DMS 273 (cell line): Measurements from ENCODE around the gene TTC38.
A peak's percentile ranks its signal among the peaks of the same experiment; 100 is the strongest.

Experiments
- DNase-seq: peaks from one replicate; lab custom pipeline; 2025; ENCODE audit not compliant: unreplicated experiment; lab: John Stamatoyannopoulos, UW

The TTC38 gene

DNA sequence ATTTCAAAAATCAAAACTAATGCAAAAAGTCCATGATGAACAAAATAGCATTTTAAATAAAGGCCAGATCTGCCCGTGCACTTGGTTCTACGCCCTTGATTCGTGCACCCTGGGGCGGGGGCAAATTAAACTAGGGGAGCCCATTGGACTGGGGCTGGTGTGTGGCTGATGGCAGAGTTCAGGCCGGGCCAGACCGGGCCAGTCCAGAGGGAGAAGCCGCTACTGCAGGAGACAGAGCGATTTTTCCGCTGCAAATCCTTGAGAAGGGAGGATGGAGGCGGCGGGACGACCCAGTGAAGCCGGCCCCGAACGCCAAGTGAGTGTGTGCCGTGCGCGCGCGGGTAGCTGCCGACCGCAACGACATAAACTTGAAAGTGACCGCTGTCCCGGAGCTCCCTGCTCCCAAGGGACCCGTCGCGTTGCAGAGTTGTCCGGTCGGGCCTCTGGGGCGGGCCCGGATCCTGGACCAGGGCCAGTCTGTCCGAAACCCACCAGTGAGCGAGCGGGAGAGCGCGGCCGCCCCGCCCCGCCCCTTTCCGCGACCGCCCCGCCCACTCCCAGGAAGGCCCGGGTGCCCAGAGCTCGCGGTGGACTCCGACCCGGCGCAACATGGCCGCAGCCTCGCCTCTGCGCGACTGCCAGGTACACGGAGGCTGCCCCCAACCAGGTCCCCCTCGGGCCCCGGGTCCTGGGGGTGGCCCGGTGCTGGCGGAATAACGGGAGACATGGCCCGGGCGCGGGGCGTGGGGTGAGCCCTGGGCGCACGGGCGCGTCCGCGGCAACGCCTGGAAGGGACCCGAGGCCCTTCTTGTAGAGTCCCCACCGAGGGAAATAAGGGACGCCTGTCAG lies at the start of gene TTC38:
TSS of gene TTC38 (plus strand) at position 578 of the 849 bp plus-strand sequence. CDS start at position 610, 32 bp downstream.
- DNase-seq, result peak; percentile 82

DNA sequence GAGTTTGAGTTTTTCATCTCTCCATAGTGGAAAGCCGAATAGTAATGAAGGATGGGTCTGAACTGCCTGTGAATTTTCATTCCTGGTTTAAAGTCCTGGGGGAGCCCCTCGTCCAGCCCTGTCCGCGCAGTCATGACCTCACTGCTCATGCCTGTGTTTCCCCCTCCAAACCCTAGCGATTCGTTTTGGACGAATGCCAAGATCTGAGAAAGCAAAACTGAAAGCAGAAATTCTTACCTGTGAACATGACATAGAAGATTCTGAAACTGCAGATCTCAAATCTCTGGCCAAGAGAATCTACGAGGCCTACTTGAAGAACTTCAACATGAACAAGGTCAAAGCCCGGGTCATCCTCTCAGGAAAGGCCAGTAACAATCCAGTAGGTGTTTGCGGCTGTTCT lies 48.2 kb upstream of the TTC38 start:
- DNase-seq, result no peak

DNA sequence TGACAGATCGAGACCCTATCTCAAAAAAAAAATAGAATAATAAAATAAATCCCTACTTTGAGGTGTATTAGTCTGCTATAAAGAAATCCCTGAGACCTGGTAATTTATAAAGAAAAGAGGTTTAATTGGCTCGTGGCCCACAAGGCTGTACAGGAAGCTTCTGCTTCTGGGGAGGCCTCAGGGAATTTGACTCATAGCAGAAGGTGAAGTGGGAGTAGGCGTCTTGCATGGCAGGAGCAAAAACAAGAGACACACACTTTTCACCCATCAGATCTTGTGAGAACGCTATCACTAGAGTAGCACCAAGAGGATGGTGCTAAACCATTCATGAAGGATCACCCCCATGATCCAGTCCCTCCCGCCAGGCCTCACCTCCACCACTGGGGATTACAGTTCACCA lies 46.9 kb upstream of the TTC38 start:
- no peak for DNase-seq

DNA sequence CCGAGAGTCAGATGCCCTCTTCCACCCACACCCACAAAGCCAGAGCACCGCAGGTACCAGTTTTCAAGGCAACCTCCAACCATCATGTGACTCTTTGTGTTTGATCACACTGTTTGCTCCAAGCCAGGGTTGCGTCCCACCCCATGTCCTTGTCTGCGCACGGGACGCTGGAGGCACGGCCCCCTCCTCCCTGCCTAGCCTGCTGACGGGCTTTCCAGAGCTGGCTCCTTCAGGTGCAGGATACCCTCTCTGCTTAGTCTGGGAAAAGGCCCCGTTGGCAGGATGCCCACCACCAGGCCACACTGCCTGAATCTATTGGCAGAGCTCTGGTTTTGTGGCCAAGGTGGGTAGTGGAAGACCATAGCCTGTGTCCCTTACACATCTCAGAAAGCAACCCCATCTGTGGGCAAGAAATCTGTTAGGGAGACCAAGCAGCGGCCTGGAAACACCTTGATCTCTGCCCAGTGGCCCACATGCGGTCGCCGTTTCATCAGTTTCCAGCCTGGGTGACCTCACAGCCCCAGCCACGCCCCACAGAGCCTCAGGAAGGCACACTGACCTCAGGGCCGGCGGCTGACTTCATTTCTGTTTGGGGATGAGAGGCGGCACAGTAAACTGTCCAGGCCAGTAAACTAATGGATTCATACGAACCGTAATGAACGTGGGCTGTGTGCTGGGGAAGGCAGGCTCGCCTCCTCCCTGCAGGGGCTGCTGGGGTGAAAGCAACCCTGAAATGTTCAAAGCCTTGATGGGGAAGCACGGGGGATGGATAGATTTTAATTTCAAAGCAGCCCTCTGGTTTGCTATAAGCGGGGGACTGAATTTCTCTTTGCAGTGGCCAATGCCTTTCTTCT lies 43.5 kb upstream of the TTC38 start:
- no peak for DNase-seq

DNA sequence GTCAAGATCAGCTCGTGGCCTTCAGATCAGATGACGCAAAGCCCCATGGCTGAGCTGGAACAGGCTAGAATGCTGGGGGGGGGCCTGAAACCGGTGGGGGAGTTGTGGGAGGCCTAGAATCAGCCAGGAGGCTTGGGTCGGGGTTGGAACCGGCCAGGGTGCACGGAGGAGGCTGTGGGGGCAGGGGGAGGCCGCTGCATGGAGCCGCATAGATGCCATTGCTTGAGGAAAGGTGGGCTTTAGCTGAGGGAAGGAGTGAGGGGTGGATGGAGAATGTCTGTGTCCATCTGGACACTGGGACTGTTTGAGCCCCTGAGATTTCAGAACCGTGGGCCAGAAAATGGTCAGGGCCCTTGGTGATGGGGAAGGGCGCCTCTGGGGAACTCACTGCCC lies 42.9 kb upstream of the TTC38 start:
- no peak for DNase-seq

DNA sequence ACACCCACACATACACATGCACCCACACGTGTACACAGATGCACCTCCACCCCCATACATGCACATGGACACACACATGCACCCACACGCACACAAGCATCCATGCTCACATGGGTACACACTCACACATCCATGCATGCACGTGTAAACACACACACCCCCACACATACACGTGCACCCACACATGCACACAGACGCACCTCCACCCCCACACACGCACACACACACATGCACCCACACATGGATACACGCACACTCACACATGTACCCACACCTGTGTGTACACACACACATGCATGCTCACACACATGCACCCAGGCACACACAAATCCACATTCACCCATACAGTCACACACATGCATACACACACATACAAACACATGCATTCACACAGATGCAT lies 42.2 kb upstream of the TTC38 start:
- DNase-seq, result no peak

DNA sequence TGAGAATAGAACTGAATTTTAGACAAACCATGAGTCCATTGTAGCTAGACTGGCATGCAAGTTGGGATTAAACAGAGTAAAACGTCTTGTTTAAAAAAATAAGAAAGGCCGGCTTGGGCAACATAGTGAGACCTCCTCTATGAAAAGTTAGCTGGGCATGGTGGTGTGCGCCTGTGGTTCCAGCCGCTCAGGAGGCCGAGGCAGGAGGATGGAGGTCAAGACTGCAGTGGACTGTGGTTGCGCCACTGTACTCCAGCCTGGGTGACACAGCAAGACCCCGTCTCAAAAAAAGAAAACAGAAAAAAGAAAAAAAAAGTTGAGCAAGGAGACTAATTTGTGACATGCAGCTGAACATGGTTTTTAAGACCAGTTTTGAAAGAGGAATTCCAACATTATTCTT lies 41.2 kb upstream of the TTC38 start:
- no peak for DNase-seq

DNA sequence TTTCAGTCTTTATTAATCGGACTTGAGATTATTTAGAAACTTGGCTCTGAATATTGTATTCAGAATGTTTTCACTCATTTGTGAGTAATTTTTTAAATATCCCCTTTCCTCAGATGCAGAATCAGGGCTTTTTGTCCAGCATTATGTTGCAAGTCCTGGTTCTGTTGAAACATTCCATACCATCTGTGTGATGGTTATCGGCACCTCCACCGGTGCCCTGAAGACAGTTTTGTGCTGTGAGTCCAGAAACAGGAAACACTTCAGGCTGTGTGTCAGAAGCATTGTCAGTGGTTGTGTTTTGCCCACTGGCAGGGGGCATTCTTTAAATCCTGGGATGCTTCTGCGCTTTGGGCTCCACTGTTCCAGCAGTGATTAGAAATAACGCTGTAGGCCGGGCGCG lies 38.1 kb upstream of the TTC38 start:
- DNase-seq, result no peak

DNA sequence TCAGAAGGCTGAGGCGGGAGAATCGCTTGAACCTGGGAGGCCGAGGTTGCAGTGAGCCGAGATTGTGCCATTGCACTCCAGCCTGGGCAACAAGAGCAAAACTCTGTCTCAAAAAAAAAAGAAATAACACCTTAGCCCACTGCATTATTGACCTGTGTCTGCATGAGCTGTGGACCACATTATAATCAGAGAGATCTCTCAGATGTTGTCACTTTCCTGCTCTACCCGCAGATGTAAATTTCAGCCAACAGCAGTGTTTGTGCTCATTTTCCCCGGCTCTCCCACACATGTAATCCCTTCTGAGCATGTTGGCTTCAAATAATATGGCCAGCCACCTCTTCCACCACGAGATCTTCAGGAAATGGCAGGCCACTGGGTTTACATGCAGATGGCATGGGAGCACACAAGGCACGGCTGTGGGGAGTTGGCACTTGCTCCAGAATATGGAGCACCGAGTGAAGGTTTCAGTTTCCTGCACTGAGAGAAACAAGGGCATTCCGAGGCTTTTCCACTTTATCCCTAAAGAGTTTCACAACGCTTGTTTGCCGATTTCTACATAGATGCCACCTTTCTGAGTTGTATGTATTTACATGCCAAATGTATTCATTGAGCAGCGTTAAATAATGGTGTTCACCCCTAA lies 37.4 kb upstream of the TTC38 start:
- DNase-seq, result no peak

DNA sequence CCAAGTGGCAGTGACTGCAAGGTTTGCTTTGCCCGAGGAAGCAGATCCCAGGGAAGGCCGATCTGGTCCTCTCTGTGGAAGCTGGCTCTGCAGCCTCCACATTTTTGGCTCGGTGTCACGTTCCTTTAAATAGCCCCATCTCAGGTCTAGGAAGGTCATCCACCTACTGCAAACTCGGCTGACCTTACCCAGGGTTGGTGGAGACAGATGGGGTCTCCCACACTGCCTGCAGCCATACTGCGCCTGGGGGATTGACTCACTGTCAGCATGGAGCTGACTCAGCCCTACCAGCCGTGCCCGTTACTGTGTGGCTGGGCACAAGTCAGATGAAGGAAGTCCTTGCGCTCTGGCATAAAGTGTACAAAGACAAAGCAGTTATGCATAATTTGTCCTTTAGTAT lies 34.6 kb upstream of the TTC38 start:
- DNase-seq, result peak; percentile 85

DNA sequence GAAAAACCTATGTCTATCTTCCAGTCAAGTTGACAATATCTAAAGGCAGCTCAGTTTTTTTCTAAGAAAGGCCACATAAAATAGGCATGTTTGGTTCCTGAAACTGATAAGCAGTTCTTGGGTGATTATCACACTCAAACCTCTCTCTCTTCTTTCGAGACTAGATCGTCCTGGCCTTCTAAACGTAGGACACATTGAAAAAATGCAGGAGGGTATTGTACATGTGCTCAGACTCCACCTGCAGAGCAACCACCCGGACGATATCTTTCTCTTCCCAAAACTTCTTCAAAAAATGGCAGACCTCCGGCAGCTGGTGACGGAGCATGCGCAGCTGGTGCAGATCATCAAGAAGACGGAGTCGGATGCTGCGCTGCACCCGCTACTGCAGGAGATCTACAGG lies 32.8 kb upstream of the TTC38 start:
- no peak for DNase-seq

DNA sequence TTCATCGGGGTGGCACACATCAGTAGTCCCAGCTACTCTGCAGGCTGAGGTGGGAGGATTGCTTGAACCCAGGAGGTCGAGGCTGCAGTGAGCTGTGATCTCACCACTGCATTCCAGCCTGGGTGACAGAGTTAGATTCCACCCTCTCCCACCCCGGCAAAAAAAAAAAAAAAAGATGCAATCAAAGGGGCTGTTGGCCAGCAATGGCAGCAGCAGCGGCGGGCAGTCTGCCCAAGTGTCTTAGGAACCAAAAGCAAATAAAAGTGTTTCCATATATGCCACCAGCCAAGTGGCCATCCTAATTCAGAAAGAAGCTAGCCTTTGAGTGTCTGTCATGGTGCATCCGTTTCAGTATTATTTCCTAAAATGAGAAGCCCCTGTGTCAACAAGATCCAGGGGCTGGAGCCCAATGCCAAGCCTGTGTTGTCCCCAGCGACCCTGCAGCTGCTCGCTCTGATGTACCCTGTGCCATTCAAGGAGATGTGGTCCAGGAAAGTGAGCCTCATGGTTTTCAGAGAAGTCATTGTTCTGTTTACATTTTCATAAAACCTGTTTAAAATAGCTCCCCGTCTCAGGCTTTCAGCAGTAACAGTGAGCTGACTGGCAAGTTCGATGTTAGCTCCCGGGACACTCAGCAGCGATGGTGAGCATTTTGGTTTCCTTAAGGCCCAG lies 30.2 kb upstream of the TTC38 start:
- DNase-seq, result no peak

DNA sequence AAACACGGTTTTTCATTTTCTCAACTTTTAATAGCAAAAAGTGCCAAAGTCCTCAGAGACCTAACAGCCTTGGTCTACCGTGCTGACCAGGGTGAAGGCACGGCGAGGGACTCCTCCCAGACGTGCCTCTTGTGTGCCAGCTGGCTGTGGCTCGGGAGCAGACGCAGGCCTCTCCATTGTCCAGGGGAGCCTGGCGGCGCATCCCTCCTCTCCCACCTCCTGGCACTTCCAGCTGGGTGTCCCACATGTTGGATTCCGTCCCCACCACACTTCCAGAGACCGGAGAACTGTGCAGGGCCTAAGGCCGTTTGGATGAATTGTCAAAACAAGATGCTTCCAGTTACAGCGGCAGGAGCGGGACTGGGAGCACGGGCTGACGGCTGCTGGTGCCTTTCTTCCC lies 29.3 kb upstream of the TTC38 start:
- peak; percentile 12 for DNase-seq

DNA sequence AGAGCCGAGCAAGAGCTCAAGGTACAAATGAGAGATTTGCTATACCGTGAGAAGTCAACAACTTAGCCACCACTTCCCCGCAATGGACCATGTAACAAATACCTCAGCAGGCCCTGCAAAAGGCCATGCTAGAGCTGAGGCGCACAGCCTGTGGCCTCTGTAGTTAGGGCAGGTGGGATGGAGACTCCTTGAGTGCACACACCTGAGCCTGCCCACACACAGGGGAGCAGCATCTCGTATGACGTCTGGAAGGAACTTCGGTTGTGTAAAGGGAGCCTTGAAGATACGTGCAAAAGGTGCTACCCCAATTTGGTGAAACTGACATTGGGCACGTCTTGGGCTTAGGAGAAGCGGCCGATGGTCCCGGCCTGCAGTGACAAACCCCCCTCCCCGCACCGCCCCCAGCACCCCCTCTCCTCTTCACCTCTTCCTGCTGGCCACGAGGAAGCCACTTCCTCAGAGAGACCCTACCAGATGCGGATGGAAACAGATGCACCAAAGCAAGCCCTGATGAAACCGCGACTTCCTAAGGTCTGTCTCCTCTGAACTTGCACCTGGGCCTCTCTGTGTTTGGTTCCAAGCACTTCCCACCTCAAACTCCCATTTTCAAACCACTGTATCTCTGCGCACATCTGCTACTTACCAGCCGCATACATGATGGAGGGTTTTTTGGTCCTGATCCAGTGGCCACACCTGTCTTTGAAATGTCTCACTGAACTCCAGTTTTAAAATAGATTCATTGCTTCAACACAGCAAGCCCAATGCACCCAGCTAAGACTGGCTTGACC lies 28.4 kb upstream of the TTC38 start:
- DNase-seq, result no peak

DNA sequence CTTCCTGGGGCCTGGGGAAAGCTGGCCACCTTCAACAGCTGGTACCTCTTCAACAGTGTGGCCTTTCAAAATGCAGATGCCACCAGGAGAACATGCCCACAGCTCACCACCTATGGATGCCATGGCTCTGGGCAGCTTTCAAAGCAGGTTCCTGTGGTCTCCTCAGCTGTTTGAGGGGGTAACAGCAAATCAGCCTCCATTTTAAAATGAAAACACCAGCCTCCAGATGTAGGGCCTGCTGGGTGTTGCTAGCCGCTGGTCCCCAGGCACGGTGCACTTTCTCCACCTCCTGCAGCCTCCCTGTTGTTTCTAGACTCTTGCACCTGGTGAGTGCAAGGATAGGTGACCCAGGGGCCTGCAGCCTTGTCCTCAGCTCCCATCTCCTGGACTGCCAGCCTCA lies 27.7 kb upstream of the TTC38 start:
- no peak for DNase-seq

DNA sequence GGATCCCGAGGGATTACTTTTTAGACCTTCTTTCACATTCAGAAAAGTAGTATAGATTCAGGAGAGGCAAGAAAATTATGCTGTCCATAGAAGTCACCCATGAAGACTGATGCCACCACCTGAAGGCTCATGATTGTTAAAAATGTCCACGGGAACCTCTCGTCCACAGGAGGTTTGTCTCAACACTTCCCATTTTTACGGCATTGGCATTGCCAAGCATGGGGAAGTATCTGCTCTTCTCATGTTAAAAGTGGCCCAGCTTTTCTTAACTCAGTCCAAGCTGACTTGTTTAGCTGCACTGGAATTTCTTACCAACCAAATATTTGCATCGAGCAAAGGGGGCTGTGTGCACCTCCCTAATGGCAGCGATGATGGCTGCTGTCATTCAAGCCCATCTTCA lies 27.3 kb upstream of the TTC38 start:
- no peak for DNase-seq

DNA sequence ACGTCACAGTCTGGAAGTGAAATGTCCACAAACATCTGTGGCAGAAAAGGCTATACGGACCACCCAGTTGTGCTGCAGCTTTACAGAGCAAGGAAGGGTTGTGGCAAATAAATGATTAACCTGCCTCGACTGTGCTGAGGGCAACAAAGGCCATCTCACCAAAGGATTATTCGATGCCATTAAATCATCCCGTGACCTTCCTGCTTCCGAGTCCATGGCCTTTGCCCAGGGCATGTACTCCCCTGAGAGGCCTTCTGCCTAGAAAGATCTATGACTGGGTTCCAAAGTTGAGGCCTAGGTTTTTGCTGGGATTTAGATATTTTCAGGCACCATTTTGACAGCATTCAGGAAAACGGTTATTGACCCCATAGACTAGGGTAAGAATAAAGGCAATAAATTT lies 26.9 kb upstream of the TTC38 start:
- DNase-seq, result no peak

DNA sequence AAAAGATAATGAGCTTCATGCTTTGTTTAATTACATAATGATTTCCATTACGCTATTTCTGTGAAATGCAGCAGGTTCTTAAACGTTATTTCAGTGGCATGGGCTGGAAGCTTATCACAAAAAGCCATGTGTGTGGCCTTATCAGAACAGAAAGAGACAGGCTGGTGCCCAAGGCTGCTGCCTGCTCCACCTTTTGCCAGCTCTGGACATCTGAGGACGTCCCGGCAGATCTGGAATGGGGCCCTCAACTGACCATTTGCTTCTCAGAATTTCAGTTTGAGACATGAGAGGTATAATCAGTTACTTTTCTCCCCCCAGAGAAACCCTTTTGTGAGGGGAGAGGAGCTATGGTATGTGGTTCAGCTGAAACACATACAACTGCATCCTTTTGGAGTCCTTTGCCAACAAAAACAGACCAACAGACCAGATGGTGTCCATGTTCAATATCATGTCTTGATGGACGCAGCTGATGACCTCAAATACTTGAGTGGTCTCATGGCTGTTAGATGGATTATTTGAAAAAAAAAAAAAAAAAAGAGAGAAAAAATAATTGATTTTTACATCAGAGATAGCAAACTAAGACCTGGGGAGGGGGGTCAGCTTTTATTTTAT lies 26.3 kb upstream of the TTC38 start:
- no peak for DNase-seq

DNA sequence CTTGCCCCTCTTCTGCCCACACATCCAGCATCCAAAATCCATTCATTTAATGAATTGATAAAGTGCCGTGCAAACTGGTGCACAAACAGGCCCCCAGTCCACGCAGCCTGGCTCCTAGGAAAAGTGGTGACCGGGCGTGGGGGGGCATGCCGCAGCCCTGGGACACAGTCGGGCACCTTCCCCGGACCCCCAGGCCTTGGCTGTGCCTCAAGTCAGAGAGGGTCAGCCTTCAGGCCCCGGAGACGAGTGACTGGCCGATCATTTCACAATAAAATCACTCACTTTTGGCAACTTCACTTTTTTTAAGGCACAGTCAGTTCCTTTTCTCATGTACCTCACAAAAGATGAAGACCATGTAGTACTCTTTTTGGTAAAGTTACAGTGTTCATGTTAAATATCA lies 25.7 kb upstream of the TTC38 start:
- no peak for DNase-seq

DNA sequence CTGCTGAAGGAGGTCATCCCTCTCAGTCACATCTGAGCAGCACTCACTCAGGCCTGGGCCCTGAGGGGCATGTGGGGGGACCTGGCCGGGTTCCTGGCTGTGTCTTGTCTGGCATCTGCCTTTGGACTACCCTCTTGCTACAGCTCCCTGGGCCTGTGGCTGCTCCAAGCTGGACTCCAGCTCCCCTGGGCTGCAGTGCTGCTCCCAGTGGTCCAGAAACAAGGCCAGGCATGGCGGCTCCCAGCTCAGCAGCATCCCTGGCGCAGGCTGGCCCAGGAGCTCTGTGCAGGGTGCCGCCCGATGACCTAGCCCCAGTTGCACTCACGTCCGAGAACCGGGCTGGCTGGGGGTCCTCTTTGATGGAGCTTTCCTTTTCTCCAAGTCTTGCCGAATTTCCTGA lies 23.0 kb upstream of the TTC38 start:
- DNase-seq, result no peak
